Neural crest cell (in vitro differentiated cells): ENCODE data around the gene TEKT1. TPM values are rescaled to one million over a fixed set of nuclear protein-coding genes. Genes with fewer than 3 reads are reported as not detected.
A peak's percentile ranks its signal among the peaks of the same experiment; 100 is the strongest.
"Not testable (repeated sequence)": the region's sequence is repeated elsewhere in the genome, so short reads cannot be mapped to it uniquely, and the experiment has no call there.

Experiments
- DNase-seq: peaks from one replicate; pipeline ENCODE4 v3.0.0; 2021; ENCODE audit warnings: low read depth, mixed read lengths, low spot score
- H3K27ac Mint-ChIP-seq: one replicate; pipeline ENCODE4 v1.8.0; 2021; ENCODE audit warnings: mild to moderate bottlenecking, mixed read lengths; ENCODE audit not compliant: unreplicated experiment
- H3K27me3 Mint-ChIP-seq: 2 replicates; pipeline ENCODE4 v1.8.0; 2021; ENCODE audit warnings: low read depth, mild to moderate bottlenecking, mixed read lengths
- H3K36me3 Mint-ChIP-seq: 2 replicates; pipeline ENCODE4 v1.8.0; 2021; ENCODE audit warnings: low read depth, mild to moderate bottlenecking, mixed read lengths
- H3K4me1 Mint-ChIP-seq: 2 replicates; pipeline ENCODE4 v1.8.0; 2021; ENCODE audit warnings: mixed read lengths
- H3K4me3 Mint-ChIP-seq: one replicate; pipeline ENCODE4 v1.8.0; 2021; ENCODE audit warnings: mild to moderate bottlenecking, mixed read lengths
- H3K9me3 Mint-ChIP-seq: 2 replicates; pipeline ENCODE4 v1.8.0; 2021; ENCODE audit warnings: mixed read lengths
- long read RNA-seq: library from polyadenylated mRNA; unstranded; transcript quantifications from one replicate; pipeline ENCODE4 v2.0.0, GENCODE V29; 2020
- total RNA-seq: library from RNA; stranded (reverse); gene quantifications from 2 replicates; pipeline ENCODE4 v1.2.1, GENCODE V29; 2021
- TF ChIP-seq, protein P1 (sequence below): fragments of 200-600 bp; sonication (generic); conservative IDR thresholded peaks from 2 replicates; pipeline ENCODE4 v1.5.0; 2021; ENCODE audit warnings: antibody characterized with exemption, mild to moderate bottlenecking

Gene TEKT1
- not detected in 2 replicates for total RNA-seq
- long read RNA-seq = 0 reads

DNA sequence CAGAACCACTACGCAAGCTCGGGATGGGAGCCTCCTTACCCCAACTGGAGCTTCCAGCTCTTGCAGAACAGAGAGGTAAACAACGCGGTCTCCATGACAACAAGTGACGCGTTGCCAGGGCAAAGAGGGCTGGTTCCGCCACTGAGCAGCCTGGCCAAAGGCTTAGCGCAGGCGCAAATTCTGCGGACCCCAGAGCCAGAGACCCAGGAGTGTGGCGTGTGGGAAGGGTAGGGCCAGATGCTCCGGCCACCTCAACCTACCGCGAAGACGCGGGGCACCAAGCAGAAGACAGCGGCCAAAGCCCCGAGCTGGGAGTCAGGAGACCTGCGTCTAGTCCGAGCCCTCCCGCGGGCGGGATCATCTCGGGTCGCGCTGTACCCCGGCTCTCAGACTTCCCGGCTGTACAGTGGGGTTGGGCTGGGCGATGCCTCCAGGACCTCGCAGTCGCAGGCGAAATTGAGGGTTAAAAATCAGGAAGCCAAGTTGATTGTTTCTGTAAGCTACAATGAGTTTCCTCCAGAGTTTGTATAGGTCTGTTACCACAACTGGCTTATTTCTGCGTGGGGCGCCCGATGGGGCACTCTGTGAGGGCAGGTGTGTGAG is at the start of gene TEKT1:
Gene TEKT1 (minus strand): TSS at position 69 of the 603 bp plus-strand sequence. CDS start 1,353 bp downstream, outside the sequence.
- Mint-ChIP-seq H3K4me1 (peaks cover 12% of the 10 kb centered on the region), H3K27me3 (peaks cover 84% of the 10 kb centered on the region), H3K36me3 (no peaks in the 10 kb centered on the region), H3K27ac (peak within 1 kb of the TSS; percentile 87), H3K9me3 (no peaks in the 10 kb centered on the region), H3K4me3 (peak within 1 kb of the TSS; percentile 84)
- TF ChIP-seq, protein P1, sequence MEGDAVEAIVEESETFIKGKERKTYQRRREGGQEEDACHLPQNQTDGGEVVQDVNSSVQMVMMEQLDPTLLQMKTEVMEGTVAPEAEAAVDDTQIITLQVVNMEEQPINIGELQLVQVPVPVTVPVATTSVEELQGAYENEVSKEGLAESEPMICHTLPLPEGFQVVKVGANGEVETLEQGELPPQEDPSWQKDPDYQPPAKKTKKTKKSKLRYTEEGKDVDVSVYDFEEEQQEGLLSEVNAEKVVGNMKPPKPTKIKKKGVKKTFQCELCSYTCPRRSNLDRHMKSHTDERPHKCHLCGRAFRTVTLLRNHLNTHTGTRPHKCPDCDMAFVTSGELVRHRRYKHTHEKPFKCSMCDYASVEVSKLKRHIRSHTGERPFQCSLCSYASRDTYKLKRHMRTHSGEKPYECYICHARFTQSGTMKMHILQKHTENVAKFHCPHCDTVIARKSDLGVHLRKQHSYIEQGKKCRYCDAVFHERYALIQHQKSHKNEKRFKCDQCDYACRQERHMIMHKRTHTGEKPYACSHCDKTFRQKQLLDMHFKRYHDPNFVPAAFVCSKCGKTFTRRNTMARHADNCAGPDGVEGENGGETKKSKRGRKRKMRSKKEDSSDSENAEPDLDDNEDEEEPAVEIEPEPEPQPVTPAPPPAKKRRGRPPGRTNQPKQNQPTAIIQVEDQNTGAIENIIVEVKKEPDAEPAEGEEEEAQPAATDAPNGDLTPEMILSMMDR = no peak
- peak; percentile 75 for DNase-seq

DNA sequence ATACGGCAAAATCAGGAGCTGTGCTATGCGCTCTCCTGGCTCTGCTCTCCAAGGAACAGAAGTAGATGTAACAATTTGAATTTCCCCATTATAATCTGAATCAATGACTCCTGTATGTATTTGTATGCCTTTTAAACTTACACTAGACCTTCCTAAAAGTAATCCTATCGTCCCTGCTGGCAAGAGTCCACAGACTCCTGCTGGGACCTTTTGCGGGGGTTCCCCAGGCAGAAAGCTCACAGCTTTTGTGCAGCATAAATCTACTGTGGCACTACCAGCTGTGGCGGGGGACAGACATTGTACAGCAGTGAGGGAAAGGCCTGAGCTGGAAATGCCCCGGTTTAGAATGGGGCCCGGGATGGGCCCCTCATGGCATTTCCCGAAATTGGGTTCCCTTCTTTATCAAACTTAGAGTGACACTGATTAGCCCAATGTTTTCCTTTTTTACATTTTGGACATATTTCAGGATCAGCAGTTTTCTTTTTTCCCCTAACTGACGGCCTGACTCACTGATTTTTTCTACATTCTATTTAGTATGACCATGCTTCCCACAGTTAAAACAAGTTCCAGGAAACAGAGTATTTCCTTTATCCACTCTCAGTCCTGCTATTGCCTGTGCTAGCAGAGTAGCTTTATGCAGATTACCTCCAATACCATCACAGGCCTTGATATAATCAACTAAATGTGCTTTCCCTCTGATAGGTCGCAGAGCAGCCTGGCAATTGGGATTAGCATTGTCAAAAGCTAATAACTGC is 47.9 kb upstream of the TEKT1 start:
- H3K4me1 Mint-ChIP-seq, H3K9me3 Mint-ChIP-seq, H3K4me3 Mint-ChIP-seq, DNase-seq, H3K27ac Mint-ChIP-seq, H3K36me3 Mint-ChIP-seq: not testable (repeated sequence)
- peaks cover 62% of the 10 kb centered on the region for H3K27me3 Mint-ChIP-seq

DNA sequence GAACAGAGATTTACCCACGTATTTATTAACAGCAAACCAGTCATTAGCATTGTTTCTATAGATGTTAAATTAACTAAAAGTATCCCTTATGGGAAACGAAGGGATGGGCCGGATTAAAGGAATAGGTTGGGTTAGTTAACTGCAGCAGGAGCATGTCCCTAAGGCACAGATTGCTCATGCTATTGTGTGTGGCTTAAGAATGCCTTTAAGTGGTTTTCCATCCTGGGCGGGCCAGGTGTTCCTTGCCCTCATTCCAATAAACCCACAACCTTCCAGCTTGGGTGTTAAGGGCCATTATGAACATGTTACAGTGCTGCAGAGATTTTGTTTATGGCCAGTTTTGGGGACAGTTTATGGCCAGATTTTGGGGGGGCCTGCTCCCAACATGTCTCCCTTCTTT is 43.7 kb upstream of the TEKT1 start:
- not testable (repeated sequence) for DNase-seq, H3K27ac Mint-ChIP-seq, H3K4me1 Mint-ChIP-seq, H3K36me3 Mint-ChIP-seq, H3K4me3 Mint-ChIP-seq, H3K9me3 Mint-ChIP-seq
- peaks cover 58% of the 10 kb centered on the region for H3K27me3 Mint-ChIP-seq

DNA sequence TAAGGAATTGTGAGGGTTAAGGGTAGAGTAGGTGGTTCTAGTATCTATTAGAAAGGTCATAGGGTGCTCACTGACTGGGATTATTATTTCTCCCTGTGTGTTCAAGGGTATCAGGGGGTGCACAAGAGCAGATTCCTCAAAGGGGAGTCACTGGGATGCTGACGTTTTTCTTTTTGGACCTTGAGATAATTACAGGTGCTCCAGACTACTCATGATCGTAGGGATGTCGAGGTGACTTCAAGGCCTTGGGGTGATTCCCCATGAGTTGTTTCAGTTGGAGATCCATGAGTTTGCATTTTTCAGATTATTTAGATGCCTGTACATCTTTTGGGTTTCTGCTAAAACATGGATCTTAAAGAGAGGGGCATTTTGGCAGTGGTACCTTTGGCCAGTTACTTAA is 41.4 kb upstream of the TEKT1 start:
- H3K27ac Mint-ChIP-seq = no peak overlapping the region
- no peak overlapping the region for H3K4me3 Mint-ChIP-seq
- H3K36me3 Mint-ChIP-seq = no peaks in the 10 kb centered on the region
- H3K9me3 Mint-ChIP-seq = peaks cover 6% of the 10 kb centered on the region
- H3K27me3 Mint-ChIP-seq = peaks cover 65% of the 10 kb centered on the region
- no peak for DNase-seq
- no peaks in the 10 kb centered on the region for H3K4me1 Mint-ChIP-seq
- TF ChIP-seq, protein P1 = no peak

DNA sequence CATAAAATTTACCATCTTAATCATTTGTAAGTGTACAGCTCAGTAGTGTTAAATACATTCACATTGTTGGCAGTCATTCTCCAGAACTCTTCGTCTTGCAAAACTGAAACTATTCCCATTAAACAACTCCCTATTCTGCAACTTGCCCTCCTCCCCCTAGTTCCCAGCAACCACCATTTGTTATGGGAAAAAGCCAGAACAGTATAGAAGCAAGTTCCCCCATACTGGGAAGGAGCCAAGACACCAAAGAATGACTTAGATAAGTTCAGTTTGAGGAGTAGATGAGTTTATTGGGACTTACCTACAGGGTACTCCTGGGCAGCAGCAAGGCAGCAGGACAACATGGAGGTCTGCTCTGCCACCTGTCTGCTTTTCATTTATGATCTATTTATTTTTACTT is 39.3 kb upstream of the TEKT1 start:
- H3K27me3 Mint-ChIP-seq = peaks cover 54% of the 10 kb centered on the region
- H3K27ac Mint-ChIP-seq = no peak overlapping the region
- H3K4me1 Mint-ChIP-seq = no peaks in the 10 kb centered on the region

DNA sequence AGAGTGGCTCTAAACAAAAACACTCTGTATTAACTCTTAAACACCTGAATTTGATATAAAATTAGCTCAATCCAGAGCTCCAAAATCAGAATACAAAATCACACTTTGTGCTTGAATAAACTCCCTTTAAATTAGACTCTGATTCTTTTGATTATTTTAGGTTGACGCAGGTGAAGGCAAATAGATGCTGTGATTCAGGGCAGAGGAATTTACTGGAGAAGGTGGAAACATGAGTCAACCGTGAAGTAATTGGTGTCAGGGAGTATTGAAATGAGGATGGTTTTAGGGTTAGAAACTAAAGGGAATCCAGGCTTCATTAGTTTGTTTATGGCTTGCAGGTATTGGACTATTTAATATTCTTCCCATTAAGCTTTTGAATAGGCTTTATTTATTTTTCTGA is 37.1 kb upstream of the TEKT1 start:
- no peak overlapping the region for H3K4me3 Mint-ChIP-seq
- H3K27me3 Mint-ChIP-seq = peaks cover 67% of the 10 kb centered on the region
- no peak for DNase-seq
- no peaks in the 10 kb centered on the region for H3K4me1 Mint-ChIP-seq
- no peak overlapping the region for H3K27ac Mint-ChIP-seq
- peaks cover 6% of the 10 kb centered on the region for H3K9me3 Mint-ChIP-seq
- no peaks in the 10 kb centered on the region for H3K36me3 Mint-ChIP-seq
- TF ChIP-seq, protein P1 = no peak

More for the DNA sequence above, 39.3 kb upstream of the TEKT1 start:
- Mint-ChIP-seq H3K4me3 (no peak overlapping the region), H3K36me3 (no peaks in the 10 kb centered on the region), H3K9me3 (peaks cover 6% of the 10 kb centered on the region)
- no peak for DNase-seq
- TF ChIP-seq, protein P1 = no peak
